HG02973 (cell line): Measurements from ENCODE around the gene TMEM245.
"Not testable (repeated sequence)": the region's sequence is repeated elsewhere in the genome, so short reads cannot be mapped to it uniquely, and the experiment has no call there.

ENCODE experiments used
- ATAC-seq: cut with Tn5 transposase; IDR thresholded peaks from one replicate; pipeline ENCODE4 v1.9.1; 2021; ENCODE audit warnings: moderate library complexity; ENCODE audit not compliant: unreplicated experiment

The TMEM245 gene

DNA sequence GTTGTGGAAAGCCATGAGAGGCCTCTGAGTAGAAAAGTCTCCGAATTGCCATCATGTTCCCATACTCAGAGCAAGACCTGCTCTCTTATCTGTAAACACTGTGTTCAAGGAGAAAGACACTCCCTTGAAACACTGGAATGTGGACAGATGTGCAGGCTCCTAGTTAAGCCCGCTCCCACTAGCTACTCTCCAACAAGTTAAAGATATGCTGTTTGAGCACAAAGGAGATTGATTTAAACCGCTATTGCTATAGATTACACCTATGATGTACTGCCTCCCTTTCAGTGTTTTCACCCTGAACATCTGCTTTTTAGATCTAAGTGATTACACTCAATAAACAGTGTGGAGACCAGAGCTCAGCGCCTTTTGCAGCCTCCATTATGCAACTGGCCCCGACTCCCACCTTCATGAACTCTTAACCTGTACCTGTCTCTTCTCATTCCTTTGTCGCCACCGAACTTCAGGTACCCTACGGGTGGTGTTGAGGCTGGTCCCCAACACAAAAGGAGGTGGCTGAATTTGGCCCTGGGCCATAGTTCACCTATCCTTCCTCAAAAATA, 47.5 kb downstream of the TMEM245 start:
- ATAC-seq = no peak

DNA sequence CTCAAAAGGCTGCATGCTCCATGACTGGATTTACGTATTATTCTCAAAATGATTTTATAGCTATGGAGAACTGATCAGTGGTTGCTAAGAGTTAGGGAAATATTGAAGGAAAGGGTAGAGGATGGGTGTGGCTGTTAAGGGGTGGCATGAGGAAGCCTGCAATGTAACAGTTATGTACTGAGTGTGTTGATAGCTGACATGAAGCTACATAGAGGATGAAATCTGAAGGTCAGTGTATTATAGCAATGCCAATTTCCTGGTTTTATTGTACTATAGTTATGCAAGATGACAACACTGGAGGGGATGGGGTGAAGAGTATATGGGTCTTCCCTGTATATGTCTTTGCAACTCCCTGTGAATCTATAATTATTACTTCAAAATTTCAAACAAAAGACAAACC, 51.0 kb downstream of the TMEM245 start:
- ATAC-seq = no peak

DNA sequence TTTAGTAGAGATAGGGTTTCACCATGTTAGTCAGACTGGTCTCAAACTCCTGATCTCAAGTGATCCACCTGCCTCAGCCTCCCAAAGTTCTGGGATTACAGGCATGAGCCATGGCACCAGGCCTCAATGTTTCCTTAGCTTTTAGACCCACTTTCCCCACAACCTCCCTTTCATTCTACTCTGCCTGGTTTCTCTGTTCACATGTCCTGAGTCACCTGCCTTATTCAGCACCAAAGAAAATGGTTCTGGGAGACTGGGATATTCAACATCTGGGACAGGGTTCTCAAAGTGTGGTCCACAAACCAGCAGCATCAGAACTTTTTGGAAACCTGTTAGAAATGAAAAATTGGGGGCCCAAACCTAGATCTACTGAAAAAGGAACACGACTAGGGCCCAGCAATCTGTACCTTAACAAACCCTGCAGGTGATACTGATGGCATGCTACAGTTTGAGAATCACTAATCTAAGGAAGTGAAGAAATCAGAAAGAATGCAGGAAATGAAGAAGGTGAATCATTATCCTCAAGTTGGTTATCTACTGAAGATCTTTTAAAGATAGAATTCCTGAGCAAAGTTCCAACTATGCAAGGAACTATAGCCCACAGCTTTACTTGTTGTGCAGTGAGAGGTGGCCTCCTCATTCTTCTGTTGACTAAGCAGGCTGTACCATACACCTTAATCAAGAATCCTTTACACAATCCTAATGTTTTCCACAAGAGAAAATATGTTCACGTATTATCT, 54.6 kb downstream of the TMEM245 start:
- no peak for ATAC-seq

DNA sequence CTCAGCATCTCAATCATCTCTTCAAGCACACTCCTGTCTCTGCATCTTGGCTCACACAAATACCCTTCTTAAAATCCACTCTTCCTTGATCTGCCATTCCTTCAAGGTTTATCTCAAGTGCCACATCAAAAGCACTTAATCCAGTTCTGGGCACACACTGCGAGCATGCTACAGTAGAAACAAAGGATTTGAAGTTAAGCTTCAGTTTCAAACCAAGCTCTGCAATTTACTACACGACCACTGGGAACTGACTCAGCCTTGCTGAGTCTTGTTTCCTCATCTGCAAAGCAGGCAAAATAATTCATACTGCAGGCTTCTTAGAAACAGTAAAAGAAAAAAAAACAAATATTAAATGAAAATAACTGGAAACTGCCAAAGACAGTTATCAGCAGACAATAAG, 56.0 kb downstream of the TMEM245 start:
- ATAC-seq = no peak

DNA sequence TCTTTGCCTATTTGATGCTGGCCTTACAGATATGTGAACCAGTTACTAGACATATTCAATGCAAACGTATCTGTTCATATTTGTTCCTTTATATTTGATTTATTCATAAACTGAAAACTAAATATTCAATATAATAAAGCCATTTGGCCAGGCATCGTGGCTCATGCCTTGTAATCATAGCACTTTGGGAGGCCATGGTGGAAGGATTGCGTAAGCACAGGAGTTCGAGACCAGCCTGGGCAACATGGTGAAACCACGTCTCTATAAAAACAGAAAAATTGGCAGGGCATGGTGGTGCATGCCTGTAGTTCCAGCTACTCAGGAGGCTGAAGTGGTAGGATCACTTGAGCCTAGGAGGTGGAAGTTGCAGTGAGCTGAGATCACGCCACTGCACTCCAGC, 57.2 kb downstream of the TMEM245 start:
- no peak for ATAC-seq

DNA sequence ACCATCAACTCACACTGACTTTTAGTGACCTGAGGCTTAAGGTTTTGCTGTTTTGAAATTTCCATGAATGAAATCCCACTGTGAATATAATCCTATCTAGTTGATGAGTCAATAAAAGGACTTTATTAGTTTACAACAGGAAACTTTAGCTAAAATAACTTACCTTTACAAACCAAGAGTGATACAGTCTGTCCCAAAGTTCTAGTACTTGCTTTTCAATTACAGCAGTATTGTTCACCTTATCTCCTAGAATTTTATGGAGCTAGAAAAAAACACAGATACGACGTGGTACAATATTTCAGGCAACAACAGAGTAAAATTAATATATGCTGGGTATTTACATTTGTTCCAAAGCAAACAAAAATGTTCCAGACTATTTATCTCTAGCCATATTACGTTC, 59.6 kb downstream of the TMEM245 start:
- ATAC-seq = no peak

DNA sequence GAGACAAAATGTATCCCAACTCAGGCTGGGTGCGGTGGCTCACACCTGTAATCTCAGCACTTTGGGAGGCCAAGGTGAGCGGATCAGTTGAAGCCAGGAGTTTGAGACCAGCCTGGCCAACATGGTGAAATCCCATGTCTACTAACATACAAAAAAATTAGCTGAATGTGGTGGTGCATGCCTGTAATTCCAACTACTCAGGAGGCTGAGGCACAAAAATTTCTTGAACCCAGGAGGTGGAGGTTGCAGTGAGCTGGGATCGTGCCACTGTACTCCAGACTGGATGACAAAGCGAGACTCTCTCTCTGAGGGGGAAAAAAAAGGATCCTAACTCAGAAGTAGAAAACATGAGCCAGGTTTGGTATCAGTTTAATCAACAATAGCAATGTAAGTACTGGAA, 66.6 kb downstream of the TMEM245 start:
- not testable (repeated sequence) for ATAC-seq

DNA sequence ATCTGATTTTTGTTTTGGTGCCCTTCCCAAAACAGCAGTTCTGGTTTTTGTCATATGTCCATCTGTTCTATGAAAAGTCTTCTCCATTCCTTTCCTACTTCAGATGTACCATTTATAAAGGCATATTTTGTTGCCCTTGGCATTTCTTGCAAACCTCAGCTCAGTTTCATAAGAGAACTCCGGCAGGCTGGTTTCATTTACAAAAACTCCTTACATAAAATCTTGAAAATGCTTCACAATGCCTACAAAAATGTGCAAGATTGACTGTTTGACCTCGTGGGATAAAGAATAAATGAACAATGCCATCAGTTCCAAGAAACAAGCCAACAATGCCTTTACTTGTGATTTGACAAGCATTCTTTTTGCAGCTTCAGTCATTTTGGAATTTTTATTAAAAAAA, 67.3 kb downstream of the TMEM245 start:
- no peak for ATAC-seq

DNA sequence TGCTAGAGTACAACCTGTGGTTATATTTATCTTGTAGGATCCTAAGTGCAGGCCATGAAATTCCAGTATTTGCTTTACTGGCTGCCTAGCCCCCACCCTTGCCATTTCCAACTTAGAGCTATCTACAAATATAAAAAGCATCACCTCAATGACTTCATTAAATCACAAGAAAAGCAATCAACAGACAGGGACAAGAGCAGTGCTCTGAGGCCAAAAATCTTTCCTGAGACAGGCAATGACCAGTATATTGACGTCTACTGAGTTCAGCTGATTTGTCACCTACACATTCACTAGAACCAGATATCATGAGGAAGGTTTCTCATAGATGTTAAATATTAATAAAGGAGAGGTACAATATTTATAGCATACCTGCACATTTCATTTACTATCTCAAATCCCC, 68.0 kb downstream of the TMEM245 start:
- ATAC-seq = no peak

DNA sequence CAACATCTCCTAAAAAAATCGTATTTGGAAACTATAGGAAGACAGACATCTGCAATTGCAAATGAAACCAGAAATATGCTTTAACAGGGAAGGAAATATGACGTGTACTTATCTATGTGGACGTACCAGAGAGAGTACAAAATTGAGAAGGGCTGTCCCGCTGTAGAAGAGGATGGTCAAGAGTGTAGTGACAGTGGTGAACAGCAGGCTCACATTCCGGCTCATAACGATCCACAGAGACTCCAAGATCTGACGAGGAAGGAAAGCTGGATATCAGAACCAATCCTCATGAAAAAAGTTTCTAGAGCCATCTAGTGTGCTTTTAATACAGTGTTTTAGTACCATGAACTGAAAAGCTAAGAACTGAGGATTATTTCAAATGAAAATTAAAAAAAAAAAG, 69.3 kb downstream of the TMEM245 start:
- no peak for ATAC-seq

DNA sequence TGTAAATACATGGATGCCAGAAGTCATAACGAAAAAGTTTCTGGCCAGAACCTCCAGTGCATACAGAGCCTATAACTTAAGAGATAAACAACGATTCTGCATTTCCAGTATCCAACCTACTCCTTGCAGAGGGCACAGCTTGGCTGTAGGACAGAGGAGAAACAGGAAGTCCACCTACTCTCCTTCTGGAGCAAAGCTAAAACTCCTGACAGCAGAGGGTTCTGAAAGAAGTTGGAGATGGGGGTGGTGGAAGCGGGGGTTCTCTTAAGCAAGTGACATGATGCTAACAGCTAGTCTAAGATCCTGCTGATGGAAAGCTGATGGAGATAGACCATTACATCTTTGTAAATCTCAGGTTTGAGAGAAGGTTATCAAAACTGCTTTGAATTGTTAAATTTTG, 70.9 kb downstream of the TMEM245 start:
- no peak for ATAC-seq

DNA sequence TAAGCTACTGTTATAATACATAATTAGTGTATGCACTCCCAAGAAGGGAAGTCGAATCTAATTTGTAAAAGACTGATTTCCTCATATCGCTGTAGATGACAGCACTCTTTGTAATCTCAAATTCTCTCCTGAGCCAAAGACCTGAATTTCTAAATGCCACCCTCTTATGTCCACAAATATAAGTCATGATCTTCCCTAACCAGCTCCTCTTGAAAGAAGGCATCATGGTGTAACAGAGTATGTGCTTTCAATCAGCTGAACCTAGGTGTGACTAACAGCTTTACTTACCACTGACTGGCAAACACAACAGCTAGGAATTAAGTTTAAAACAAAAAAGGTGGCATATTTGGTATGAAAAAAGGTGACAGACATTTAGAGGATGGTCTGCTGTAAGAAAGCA, 72.5 kb downstream of the TMEM245 start:
- no peak for ATAC-seq

DNA sequence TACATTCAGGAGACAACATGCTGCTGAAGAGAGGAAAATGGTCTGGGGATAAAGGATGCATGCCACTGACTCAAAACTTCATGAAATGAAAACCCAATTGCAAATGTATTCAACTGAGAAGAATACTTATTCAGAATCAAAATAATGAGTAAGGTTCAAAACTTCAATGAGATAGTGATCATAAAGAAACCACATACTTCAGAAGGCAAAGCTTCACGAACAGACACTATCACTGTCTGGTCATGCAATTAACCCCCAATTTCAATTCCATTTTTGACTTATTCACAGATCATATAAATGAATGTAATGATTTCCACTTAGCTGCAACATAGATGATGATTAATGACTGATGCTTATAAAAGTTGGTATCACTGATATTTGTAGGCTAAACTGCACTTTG, 73.4 kb downstream of the TMEM245 start:
- ATAC-seq = no peak

DNA sequence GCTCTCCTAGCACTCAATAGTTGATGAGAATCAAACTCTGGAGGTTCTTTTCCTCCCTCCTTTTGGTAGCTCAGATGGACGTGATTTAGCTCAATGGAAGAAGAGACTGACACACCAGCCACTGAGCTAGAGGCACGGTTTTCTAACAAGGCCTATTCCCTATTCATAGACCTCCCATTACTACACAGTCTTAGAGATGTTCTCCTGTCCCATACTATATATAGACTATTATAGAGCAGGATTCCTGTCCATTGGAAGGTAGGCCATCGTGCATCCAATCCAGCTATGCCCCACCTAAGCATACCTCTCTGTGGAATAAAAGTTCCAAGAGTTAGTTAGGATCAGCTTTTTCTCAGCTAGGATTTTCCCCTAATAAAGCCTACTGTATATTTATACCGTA, 76.2 kb downstream of the TMEM245 start:
- ATAC-seq = no peak

DNA sequence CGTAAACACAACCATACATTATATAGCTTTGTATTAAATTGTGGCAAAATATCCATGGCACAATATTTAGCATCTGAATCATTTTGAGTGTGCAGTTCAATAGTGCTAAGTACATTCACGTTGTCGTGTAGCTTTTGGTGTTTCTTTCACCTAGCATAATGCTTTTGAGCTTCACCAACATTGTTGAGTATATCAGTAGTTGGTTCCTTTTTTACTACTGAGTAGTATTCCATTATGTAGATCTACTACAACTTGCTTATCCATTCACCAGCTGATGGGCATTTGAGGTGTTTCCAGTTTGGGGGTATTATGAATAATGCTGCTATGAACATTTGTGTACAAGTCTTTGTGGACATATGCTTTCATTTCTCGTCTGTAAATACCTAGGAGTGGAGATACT, 79.2 kb downstream of the TMEM245 start:
- no peak for ATAC-seq

DNA sequence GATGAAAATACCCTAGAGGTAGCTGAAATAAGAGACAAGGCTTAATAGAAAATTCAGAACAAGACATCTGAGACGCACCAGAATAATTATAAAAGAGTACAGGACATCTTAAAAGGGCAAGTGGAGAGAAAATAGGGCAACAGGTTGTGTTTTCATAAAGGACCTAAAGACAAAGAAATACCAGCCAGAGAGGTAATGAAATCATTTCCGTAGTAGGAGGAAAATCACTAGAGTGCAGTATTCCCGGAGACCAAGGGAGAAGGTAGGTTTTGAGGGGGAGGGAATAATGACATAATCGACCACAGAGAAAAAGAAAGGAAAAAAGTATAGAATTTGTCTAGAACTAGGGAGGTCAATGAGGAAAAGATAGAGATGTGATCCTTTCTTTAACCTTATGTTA, 80.2 kb downstream of the TMEM245 start:
- no peak for ATAC-seq

DNA sequence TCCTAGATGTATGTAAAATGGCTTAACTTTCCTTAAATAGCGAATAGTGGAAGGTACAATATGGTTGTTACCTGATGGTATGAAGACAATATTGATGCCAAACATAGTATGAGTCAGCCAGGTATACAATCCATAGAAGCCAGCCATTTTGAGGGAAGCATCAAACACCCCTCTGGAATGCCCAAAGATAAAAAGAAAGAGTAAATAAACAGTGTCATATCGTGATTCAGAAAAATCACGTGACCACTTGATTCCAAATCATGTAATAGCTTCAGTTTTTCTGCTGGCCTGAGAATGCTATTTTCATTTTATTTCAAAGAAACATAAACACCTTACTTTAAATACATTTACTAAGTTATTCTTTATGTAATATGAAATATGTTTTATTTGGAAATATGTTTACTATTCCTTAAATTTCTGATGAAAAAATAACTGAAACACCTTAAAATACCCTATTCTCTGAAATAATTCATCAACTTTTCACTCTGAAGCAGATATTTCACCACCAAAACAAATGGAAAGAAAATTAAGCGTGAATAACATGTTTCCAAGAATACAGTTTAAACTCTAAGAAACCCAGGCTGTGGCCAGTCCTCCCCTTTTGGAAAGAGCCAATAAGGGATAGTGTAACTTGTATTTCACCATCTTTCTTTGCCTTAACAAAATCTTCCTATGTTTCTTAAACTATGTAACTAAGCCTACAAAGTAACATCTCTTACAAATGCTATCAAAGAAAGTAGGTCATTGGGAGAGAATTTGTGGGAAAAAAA, 81.6 kb downstream of the TMEM245 start:
- no peak for ATAC-seq

DNA sequence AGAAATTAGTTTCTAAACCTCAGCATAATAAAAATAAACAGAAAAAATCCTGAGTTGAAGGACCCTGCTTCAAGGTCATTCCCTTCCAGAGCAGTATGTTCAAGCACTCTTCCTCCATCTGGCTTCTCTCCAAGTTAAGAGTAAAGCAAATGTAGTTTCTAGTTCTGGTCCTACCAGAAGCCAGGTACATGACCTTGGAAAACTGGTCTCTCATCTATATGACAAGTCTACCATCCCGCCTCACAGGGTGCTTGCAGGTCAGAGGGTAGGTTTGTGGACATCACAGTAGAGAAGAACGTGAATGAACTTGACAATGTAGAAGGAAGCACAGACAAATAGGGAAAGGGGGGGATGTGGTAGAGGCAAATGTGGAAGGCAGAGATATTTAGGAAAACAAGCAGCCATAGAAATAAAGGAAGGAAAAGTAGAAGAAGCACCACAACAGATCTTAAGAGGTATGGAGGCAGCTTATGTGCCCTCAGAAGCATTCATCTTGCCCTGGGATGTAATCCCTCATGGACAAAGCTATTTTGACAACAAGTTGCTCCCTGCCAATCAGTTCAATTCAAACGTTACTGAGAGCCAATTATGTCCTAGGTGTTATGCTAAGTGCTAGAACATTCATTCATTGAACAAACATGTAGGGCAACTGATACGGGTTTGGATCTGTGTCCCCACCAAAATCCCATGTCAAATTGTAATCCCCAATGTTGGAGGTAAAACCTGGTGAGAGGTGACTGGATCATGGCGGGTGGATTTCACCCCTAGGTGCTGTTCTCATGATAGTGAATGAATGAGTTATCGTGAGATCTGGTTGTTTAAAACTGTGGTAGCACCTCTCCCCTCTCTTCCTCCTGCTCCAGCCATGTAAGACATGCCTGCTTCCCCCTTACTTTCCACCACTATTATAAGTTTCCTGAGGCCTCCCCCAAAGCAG, 82.7 kb downstream of the TMEM245 start:
- no peak for ATAC-seq

DNA sequence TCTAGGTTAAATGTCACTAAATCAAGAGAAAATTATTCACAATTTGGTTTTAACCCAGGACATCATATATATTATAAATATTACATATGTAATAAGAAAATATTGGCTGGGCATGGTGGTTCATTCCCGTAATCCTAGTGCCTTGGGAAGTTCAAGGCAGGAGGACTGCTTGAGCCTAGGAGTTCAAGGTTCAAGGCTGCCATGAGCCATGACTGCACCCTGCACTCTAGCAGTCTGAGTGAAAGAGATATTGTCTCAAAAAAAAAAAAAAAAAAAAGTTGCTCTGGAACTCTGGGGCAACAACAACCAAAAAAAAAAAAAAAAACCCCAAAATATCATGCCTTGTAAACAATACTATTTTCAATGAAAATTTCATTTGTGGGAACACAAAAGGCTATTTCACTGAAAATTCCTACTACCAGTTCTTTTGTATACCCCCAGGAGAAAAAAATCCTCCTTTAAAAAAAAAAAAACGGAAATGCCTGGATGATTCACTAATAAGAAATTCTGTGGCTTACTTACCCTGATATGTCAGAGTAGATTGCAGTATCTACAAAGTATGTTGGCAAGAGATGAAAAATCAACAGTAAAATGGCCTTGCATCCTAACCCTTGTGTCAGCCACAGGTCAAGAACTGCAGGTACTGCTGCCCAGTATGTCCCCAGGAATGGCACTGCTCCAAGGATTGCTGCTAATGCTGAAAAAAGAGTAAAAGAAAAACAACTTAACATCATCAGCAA, 83.9 kb downstream of the TMEM245 start:
- no peak for ATAC-seq

DNA sequence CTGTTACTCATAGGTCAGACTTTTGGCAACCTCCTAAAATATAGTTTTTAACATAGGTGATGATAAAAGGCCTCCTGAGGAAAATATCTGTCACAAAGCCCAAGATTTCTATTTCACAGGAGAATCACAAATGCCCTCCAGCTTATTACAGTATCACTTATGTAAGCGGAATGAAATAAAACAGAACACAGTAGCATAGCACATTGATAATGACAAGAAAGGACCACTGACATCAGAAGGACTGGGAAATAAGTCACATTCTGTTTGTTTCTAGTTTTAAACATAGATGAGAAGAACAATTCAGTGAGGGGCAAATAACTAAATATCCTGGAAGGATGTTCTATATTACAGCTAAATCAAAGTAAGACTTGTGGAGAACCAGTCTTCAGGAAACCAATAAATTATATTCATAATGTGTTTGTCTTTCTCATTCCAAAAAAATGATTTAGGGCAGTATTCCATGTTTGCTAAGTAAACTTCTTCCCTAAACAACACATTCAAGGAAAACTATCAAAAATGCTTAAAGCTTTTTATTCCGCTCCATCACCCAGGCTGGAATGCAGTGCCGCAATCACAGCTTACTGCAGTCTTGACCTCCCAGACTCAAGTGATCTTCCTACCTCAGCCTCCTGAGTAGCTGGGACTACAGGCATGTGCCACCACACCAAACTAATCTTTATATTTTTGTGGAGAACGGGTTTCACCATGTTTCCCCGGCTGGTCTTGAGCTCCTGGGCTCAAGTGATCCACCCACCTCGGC, 85.6 kb downstream of the TMEM245 start:
- ATAC-seq = no peak
